Tibial nerve (tissue), 4 donors: ENCODE measurements around the gene HYAL2.

Experiments used
- EP300 ChIP-seq, 2 donors: sonication (generic); formaldehyde crosslinking; IDR thresholded peaks; one replicate each; pipeline ENCODE4 v1.6.1; 2017; ENCODE audit warnings: antibody characterized with exemption in 2 of 2, mild to moderate bottlenecking in 1 of 2
- POLR2A ChIP-seq, 2 donors: fragments of 450-650 bp; IDR thresholded peaks; one replicate each; pipeline ENCODE4 v1.6.1; 2017; ENCODE audit warnings: antibody characterized with exemption in 2 of 2, mild to moderate bottlenecking in 2 of 2, moderate library complexity in 2 of 2
- TF ChIP-seq, protein P1 (sequence below), 5 experiments: fragments of 200-600 bp in 3 of 5; fragments of 450-650 bp in 2 of 5; sonication (generic) in 3 of 5; IDR thresholded peaks; one replicate each; pipeline ENCODE4 v1.5.1; 2016 to 2019; ENCODE audit warnings: antibody characterized with exemption in 5 of 5, mild to moderate bottlenecking in 3 of 5, moderate library complexity in 2 of 5

DNA sequence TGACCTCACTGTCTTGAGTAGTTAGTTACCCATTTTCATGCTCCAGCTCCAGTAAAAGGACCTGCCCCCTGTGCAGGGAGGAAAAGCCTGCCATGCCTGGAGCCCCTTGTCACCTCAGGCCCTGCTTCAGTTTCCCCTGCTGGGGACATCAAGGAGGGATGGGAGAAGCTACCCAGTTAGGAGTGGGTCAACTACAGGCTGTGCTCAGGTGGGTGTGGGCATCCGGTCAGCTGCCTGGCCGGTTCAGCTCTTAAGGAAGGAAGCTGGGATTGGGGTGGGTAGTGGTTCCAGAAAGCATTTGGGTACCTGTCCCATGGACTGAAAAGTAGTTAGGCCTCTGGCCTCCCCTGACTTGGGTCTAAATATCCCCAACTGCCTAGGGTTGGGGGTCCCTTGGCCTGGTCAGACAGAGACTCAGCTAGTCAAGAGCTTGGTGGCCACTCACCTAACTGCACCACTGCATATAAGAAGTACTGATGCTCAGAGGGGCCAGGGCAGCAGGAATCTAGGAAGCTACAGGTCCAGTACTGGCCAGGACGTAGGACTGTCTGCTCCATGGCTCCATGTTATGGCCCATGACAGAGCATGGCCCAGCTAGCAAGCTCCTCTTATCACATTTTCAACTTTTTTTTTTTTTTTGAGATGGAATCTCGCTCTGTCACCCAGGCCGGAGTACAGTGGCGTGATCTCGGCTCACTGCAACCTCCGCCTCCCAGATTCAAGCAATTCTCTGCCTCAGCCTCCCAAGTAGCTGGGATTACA, 43.1 kb downstream of the HYAL2 start:
- TF ChIP-seq, protein P1, sequence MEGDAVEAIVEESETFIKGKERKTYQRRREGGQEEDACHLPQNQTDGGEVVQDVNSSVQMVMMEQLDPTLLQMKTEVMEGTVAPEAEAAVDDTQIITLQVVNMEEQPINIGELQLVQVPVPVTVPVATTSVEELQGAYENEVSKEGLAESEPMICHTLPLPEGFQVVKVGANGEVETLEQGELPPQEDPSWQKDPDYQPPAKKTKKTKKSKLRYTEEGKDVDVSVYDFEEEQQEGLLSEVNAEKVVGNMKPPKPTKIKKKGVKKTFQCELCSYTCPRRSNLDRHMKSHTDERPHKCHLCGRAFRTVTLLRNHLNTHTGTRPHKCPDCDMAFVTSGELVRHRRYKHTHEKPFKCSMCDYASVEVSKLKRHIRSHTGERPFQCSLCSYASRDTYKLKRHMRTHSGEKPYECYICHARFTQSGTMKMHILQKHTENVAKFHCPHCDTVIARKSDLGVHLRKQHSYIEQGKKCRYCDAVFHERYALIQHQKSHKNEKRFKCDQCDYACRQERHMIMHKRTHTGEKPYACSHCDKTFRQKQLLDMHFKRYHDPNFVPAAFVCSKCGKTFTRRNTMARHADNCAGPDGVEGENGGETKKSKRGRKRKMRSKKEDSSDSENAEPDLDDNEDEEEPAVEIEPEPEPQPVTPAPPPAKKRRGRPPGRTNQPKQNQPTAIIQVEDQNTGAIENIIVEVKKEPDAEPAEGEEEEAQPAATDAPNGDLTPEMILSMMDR (IDR thresholded peaks at IDR 0.05) = no peak
- TF ChIP-seq POLR2A (IDR thresholded peaks at IDR 0.05) (no peak), EP300 (IDR thresholded peaks at IDR 0.05) (no peak)
